GM21723 (cell line): Measurements from ENCODE around the gene PCBP2.
"Not testable (repeated sequence)": the region's sequence is repeated elsewhere in the genome, so short reads cannot be mapped to it uniquely, and the experiment has no call there.

Source experiments
- ATAC-seq: cut with Tn5 transposase; IDR thresholded peaks from one replicate; pipeline ENCODE4 v1.9.1; 2021; ENCODE audit warnings: mild to moderate bottlenecking, moderate library complexity; ENCODE audit not compliant: unreplicated experiment

The PCBP2 gene

GRCh38 chr12:53467880-53468279, 16.0 kb downstream of the PCBP2 start:
- ATAC-seq: no peak

- no peak for ATAC-seq
Observed at GRCh38 chr12:53468282-53468681, 16.4 kb downstream of the PCBP2 start.

- ATAC-seq: no peak
Observed at GRCh38 chr12:53472056-53472582, 20.2 kb downstream of the PCBP2 start.

GRCh38 chr12:53474077-53474476, 22.2 kb downstream of the PCBP2 start:
- ATAC-seq: no peak

GRCh38 chr12:53474819-53475218, 22.9 kb downstream of the PCBP2 start:
- ATAC-seq: no peak

- no peak for ATAC-seq
Observed at GRCh38 chr12:53476769-53477209, 24.9 kb downstream of the PCBP2 start.

GRCh38 chr12:53478865-53479264, 27.0 kb downstream of the PCBP2 start:
- no peak for ATAC-seq

GRCh38 chr12:53479331-53479730, 27.4 kb downstream of the PCBP2 start:
- ATAC-seq: no peak

GRCh38 chr12:53480491-53481442, 28.9 kb downstream of the PCBP2 start:
- ATAC-seq: no peak

- ATAC-seq: not testable (repeated sequence)
Observed at GRCh38 chr12:53481458-53481857, 29.6 kb downstream of the PCBP2 start.

- no peak for ATAC-seq
Observed at GRCh38 chr12:53481939-53482586, 30.2 kb downstream of the PCBP2 start.

GRCh38 chr12:53482626-53483168, 30.8 kb downstream of the PCBP2 start:
- ATAC-seq: no peak

GRCh38 chr12:53483225-53483978, 31.5 kb downstream of the PCBP2 start:
- no peak for ATAC-seq

GRCh38 chr12:53483979-53484377, 32.1 kb downstream of the PCBP2 start:
- no peak for ATAC-seq

- ATAC-seq: no peak
Observed at GRCh38 chr12:53484686-53485575, 33.0 kb downstream of the PCBP2 start.

- no peak for ATAC-seq
Observed at GRCh38 chr12:53485955-53486735, 34.2 kb downstream of the PCBP2 start.

- ATAC-seq: no peak
Observed at GRCh38 chr12:53486736-53487487, 35.0 kb downstream of the PCBP2 start.

- ATAC-seq: no peak
Observed at GRCh38 chr12:53489242-53489864, 37.5 kb downstream of the PCBP2 start.
